Measurements from ENCODE around the gene PCSK6.

DNA sequence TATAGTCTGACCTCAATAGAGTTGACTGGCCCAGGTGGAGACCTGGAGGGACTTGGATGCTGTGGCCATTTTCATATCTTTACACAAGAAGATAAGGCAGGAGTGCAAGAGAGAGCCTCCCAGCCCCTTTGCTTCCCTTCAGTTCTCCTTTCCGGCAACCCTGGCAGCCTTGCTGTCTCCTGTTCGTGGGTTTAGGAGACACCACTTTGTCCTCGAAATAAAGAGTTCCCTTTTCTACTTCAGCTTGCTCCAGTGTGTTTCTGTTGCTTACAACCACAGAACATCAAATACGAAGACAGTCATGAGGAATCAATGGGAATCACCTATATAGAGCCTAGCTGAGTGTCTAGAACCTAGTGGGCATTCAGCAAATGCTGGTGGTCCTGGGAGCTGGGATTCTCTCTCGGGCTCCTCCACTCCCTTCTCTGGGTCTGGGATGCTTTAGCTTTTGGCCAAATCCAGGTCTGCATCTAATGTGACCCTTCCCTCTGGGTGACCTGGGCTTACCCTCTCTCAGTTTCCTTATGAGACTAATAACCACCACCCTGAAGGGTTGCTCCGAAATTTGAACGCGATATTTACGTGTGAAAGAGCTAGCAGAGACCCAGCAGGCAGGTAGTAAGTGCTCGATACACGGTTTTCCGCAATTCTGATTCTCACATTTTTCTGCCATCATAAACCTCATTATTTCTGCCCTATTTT lies 44.5 kb downstream of the PCSK6 start:
- TF ChIP-seq GATA2 (IDR thresholded peaks at IDR 0.05; ENCODE audit: low read depth, low read length) = no peak
- TF ChIP-seq GATA3 (IDR thresholded peaks at IDR 0.05; ENCODE audit: low read depth, low read length) = no peak
